Transverse colon (tissue), 4 donors: ENCODE results near the gene HDLBP. TPM values are rescaled to one million over a fixed set of nuclear protein-coding genes. Genes with fewer than 3 reads are reported as not detected.

Source experiments
- DNase-seq: peaks from one replicate; pipeline ENCODE4 v3.0.0-alpha.2; 2019
- H3K27ac ChIP-seq, 4 donors: fragments of 200-600 bp; sonication (generic); 2 replicates each; pipeline ENCODE4 v1.5.1; 2016 to 2018; ENCODE audit warnings: inconsistent platforms in 4 of 4
- H3K27me3 ChIP-seq: fragments of 200-600 bp; sonication (generic); 2 replicates; pipeline ENCODE4 v1.5.1; 2017; ENCODE audit warnings: inconsistent platforms
- H3K36me3 ChIP-seq, 4 donors: fragments of 200-600 bp; sonication (generic); 2 replicates each; pipeline ENCODE4 v1.5.1; 2017 to 2019; ENCODE audit warnings: inconsistent platforms in 4 of 4
- H3K4me1 ChIP-seq, 4 donors: fragments of 200-600 bp; sonication (generic); 2 replicates each; pipeline ENCODE4 v1.5.1; 2017 to 2020; ENCODE audit warnings: inconsistent platforms in 4 of 4
- H3K4me3 ChIP-seq, 4 donors: fragments of 200-600 bp; sonication (generic); 1 replicate in 1 of 4; 2 replicates in 3 of 4; pipeline versions ENCODE4 v1.5.1 to v1.6.1; 2017 to 2019; ENCODE audit warnings: inconsistent platforms in 4 of 4
- H3K9me3 ChIP-seq, 2 donors: fragments of 200-600 bp; sonication (generic); 2 replicates each; pipeline ENCODE4 v1.5.1; 2017 to 2019; ENCODE audit warnings: inconsistent platforms in 2 of 2
- CTCF ChIP-seq, 5 experiments: fragments of 200-600 bp in 3 of 5; fragments of 450-650 bp in 2 of 5; sonication (generic) in 3 of 5; IDR thresholded peaks; 1 replicate in 2 of 5; 2 replicates in 3 of 5; pipeline ENCODE4 v1.5.1; 2016 to 2017; ENCODE audit warnings: antibody characterized with exemption in 5 of 5, inconsistent platforms in 3 of 5, mild to moderate bottlenecking in 2 of 5, moderate library complexity in 1 of 5
- EP300 ChIP-seq: sonication (generic); formaldehyde crosslinking; IDR thresholded peaks from one replicate; pipeline ENCODE4 v1.6.1; 2017; ENCODE audit warnings: antibody characterized with exemption, low read depth
- POLR2A ChIP-seq: fragments of 450-650 bp; IDR thresholded peaks from one replicate; pipeline ENCODE4 v1.6.1; 2016; ENCODE audit warnings: antibody characterized with exemption, mild to moderate bottlenecking, moderate library complexity
- POLR2AphosphoS5 ChIP-seq, 3 donors: sonication (generic); formaldehyde crosslinking; IDR thresholded peaks; one replicate each; pipeline ENCODE4 v1.6.1; 2016; ENCODE audit warnings: antibody characterized with exemption in 3 of 3
- WGBS, 2 donors: methylation state at CpG; one replicate each; pipeline ENCODE4 v1.1.5; 2018; ENCODE audit warnings: low coverage in 1 of 2; 5-methylcytosine and 5-hydroxymethylcytosine counted together
- in situ Hi-C, 4 donors: fragments of 200-750 bp; cut with MboI; loops; one replicate each; pipeline versions ENCODE4 v1.15.0 to v1.15.1; 2017; ENCODE audit warnings: low sequenced_read_pairs in 3 of 4, low pct_ligation_motif_present in 1 of 4, low pct_unique_long_range_greater_than_20kb in 1 of 4
- intact Hi-C: fragments of 100-400 bp; cut with DNase I; formaldehyde crosslinking; loops from one replicate; pipeline ENCODE4 v1.15.1; 2023; ENCODE audit warnings: low total_unique reads
- total RNA-seq, 4 donors: library from RNA; depleted of rRNA; stranded (reverse); fragments of >200 nt; gene quantifications; one replicate each; pipeline ENCODE4 v1.1.0, GENCODE V29; 2016

The HDLBP gene
- total RNA-seq, 4 donors from 2014 or later = 168 to 1,885 (median 314) TPM

- intact Hi-C loops = no loop called here
- H3K4me3 ChIP-seq = peak overlapping the region in 2 of 4 donors; percentile 81 to 83
- 30 to 80% methylated on average over 2 to 5 of the region's 5 CpGs for WGBS, 2 donors
These were observed 43.0 kb upstream of the HDLBP start for GRCh38 chr2:241358470-241358869.

GRCh38 chr2:241357531-241357930 is 42.1 kb upstream of the HDLBP start:
- Histone ChIP-seq H3K36me3 (peaks cover 0 to 11% (median 0%) of the 10 kb centered on the region in 4 donors), H3K27ac (peak overlapping the region; percentile 96 to 97 (median 96)), H3K27me3 (no peaks in the 10 kb centered on the region), H3K4me3 (peak overlapping the region in 3 of 4 donors; percentile 81 to 87 (median 83)), H3K9me3 (no peaks in the 10 kb centered on the region), H3K4me1 (peaks cover 11 to 72% (median 50%) of the 10 kb centered on the region in 4 donors)
- 21 to 23% methylated on average over 3 of the region's 3 CpGs for WGBS, 2 donors
- no peak for DNase-seq
- TF ChIP-seq POLR2AphosphoS5 (IDR thresholded peaks at IDR 0.05) (no peak), CTCF (IDR thresholded peaks at IDR 0.05) (no peak), POLR2A (no peak)
- intact Hi-C loops = no loop called here
- in situ Hi-C loops = no loop called here

More at GRCh38 chr2:241358470-241358869, 43.0 kb upstream of the HDLBP start:
- in situ Hi-C loops = no loop called here
- DNase-seq = peak; percentile 33
- TF ChIP-seq POLR2AphosphoS5 (IDR thresholded peaks at IDR 0.05) (peak in 2 of 3 donors; percentile 24 to 32), POLR2A (no peak)
- Histone ChIP-seq H3K36me3 (peaks cover 0 to 1% (median 0%) of the 10 kb centered on the region in 4 donors), H3K27ac (peak overlapping the region; percentile 96 to 97 (median 96)), H3K27me3 (no peaks in the 10 kb centered on the region), H3K9me3 (no peaks in the 10 kb centered on the region), H3K4me1 (peaks cover 11 to 70% (median 53%) of the 10 kb centered on the region in 4 donors)

- no peak for DNase-seq
- H3K9me3 ChIP-seq = no peaks in the 10 kb centered on the region
- H3K36me3 ChIP-seq = peaks cover 0 to 18% (median 0%) of the 10 kb centered on the region in 4 donors
- TF ChIP-seq EP300 (no peak), POLR2A (no peak), POLR2AphosphoS5 (IDR thresholded peaks at IDR 0.05) (no peak), CTCF (IDR thresholded peaks at IDR 0.05) (no peak)
- in situ Hi-C loops (no loop called here), intact Hi-C loops (no loop called here)
- WGBS, 2 donors = 12 to 17% methylated on average over 5 of the region's 5 CpGs
- H3K27me3 ChIP-seq = no peaks in the 10 kb centered on the region
- peaks cover 11 to 79% (median 53%) of the 10 kb centered on the region in 4 donors for H3K4me1 ChIP-seq
- H3K4me3 ChIP-seq = peak overlapping the region; percentile 81 to 87 (median 83)
- H3K27ac ChIP-seq = peak overlapping the region; percentile 96 to 97 (median 96)
These were observed 41.4 kb upstream of the HDLBP start for GRCh38 chr2:241356871-241357260.

GRCh38 chr2:241355983-241356870 is 40.8 kb upstream of the HDLBP start, which contains the start of gene FARP2:
FARP2 (plus strand) TSS chr2:241356285; CDS start chr2:241373108, 16,823 bp downstream.
- intact Hi-C loops = no loop called here
- TF ChIP-seq POLR2AphosphoS5 (IDR thresholded peaks at IDR 0.05) = peak; percentile 72 to 95 (median 94)
- TF ChIP-seq POLR2A = peak; percentile 72
- TF ChIP-seq CTCF (IDR thresholded peaks at IDR 0.05) = no peak
- in situ Hi-C loops = no loop called here

More at GRCh38 chr2:241355983-241356870, 40.8 kb upstream of the HDLBP start, which contains the start of gene FARP2:
- WGBS, 2 donors = 1% methylated on average over 54 of the region's 101 CpGs; no CpG with 5 or more reads in 1 of the 2 donors
- Histone ChIP-seq H3K9me3 (no peaks in the 10 kb centered on the region), H3K36me3 (peaks cover 0 to 18% (median 0%) of the 10 kb centered on the region in 4 donors), H3K27ac (peak within 1 kb of the TSS; percentile 96 to 97 (median 96)), H3K4me3 (peak within 1 kb of the TSS; percentile 81 to 87 (median 83)), H3K27me3 (no peaks in the 10 kb centered on the region), H3K4me1 (peaks cover 11 to 85% (median 53%) of the 10 kb centered on the region in 4 donors)
- peak; percentile 100 for DNase-seq
